HepG2 (cell line): ENCODE results near the gene CLIC1. TPM values are rescaled to one million over a fixed set of nuclear protein-coding genes. Genes with fewer than 3 reads are reported as not detected.

Experiments
- ARHGAP35 ChIP-seq: sonication (generic); formaldehyde crosslinking; IDR thresholded peaks from 2 replicates; pipeline ENCODE4 v1.9.0; 2022; ENCODE audit warnings: mild to moderate bottlenecking, inconsistent platforms, moderate library complexity, missing genetic modification reagents, borderline replicate concordance
- ARNTL ChIP-seq: sonication (generic); formaldehyde crosslinking; IDR thresholded peaks from 2 replicates; pipeline ENCODE4 v1.4.0; 2020; ENCODE audit warnings: mild to moderate bottlenecking, missing genetic modification reagents
- ESRRA ChIP-seq: sonication (generic); formaldehyde crosslinking; IDR thresholded peaks from 2 replicates; pipeline ENCODE4 v1.5.1; 2020; ENCODE audit warnings: mild to moderate bottlenecking, low read depth, missing genetic modification reagents
- MYC ChIP-seq: sonication (generic); formaldehyde crosslinking; IDR thresholded peaks from 2 replicates; pipeline ENCODE4 v1.9.0; 2021; ENCODE audit warnings: missing genetic modification reagents, borderline replicate concordance
- NCOA1 ChIP-seq: sonication (generic); formaldehyde crosslinking; IDR thresholded peaks from 2 replicates; pipeline ENCODE4 v1.9.0; 2021; ENCODE audit warnings: missing genetic modification reagents
- NFE2 ChIP-seq: sonication (generic); formaldehyde crosslinking; IDR thresholded peaks from 2 replicates; pipeline ENCODE4 v1.4.0; 2020; ENCODE audit warnings: missing genetic modification reagents
- NFE2L1 ChIP-seq: sonication (generic); formaldehyde crosslinking; IDR thresholded peaks from 2 replicates; pipeline ENCODE4 v1.4.0; 2020; ENCODE audit warnings: missing genetic modification reagents, mild to moderate bottlenecking, borderline replicate concordance
- SALL2 ChIP-seq: sonication (generic); formaldehyde crosslinking; IDR thresholded peaks from 2 replicates; pipeline ENCODE4 v1.8.1; 2023; ENCODE audit warnings: mild to moderate bottlenecking, missing genetic modification reagents, inconsistent platforms
- SRY ChIP-seq: sonication (generic); formaldehyde crosslinking; IDR thresholded peaks from 2 replicates; pipeline ENCODE4 v1.8.0; 2022; ENCODE audit warnings: mild to moderate bottlenecking, missing genetic modification reagents
- SUZ12 ChIP-seq: fragments of 150-350 bp; IDR thresholded peaks from 2 replicates; pipeline ENCODE4 v1.6.1; 2014; ENCODE audit warnings: low read depth, low read length
- TP53 ChIP-seq: sonication (generic); formaldehyde crosslinking; conservative IDR thresholded peaks from 2 replicates; pipeline ENCODE4 v1.4.0; 2020; ENCODE audit warnings: missing genetic modification reagents
- WIZ ChIP-seq: sonication (generic); formaldehyde crosslinking; IDR thresholded peaks from 2 replicates; pipeline ENCODE4 v1.5.1; 2020; ENCODE audit warnings: mild to moderate bottlenecking, missing genetic modification reagents
- ZNF772 ChIP-seq: sonication (generic); formaldehyde crosslinking; IDR thresholded peaks from 2 replicates; pipeline ENCODE4 v1.5.0; 2020; ENCODE audit warnings: mild to moderate bottlenecking, missing genetic modification reagents
- polyA plus RNA-seq, 8 experiments: library from polyadenylated mRNA; depleted of rRNA in 3 of 8; stranded (reverse) in 7 of 8; unstranded in 1 of 8; fragments of >200 nt; fragmentation: Illumina TruSeq in 4 of 8; extraction: Trizol in 4 of 8; gene quantifications; 2 replicates each; pipeline versions ENCODE4 v1.2.1 to v1.2.3, GENCODE V29; 2011 to 2016; ENCODE audit warnings: low read depth in 4 of 8, missing spikeins in 1 of 8, mixed read lengths in 1 of 8; ENCODE audit not compliant: insufficient read depth in 1 of 8
- total RNA-seq, 5 experiments: library from RNA; depleted of rRNA; stranded (reverse); fragments of >200 nt; fragmentation: Illumina TruSeq; extraction: Trizol; gene quantifications; 2 replicates each; pipeline ENCODE4 v1.2.3, GENCODE V29; 2016; ENCODE audit warnings: low read depth in 1 of 5
- TF ChIP-seq, protein P1 (sequence below): sonication (generic); formaldehyde crosslinking; IDR thresholded peaks from 2 replicates; pipeline ENCODE4 v1.9.0; 2021; ENCODE audit warnings: mild to moderate bottlenecking, missing genetic modification reagents
- TF ChIP-seq, protein P2 (sequence below): sonication (generic); formaldehyde crosslinking; IDR thresholded peaks from 2 replicates; pipeline ENCODE4 v1.9.0; 2021; ENCODE audit warnings: missing genetic modification reagents, borderline replicate concordance
- TF ChIP-seq, protein P3 (sequence below): sonication (generic); formaldehyde crosslinking; IDR thresholded peaks from 2 replicates; pipeline ENCODE4 v1.8.0; 2022; ENCODE audit warnings: low read depth, missing genetic modification reagents
- TF ChIP-seq, protein P4 (sequence below): sonication (generic); formaldehyde crosslinking; IDR thresholded peaks from 2 replicates; pipeline ENCODE4 v1.8.1; 2023; ENCODE audit warnings: mild to moderate bottlenecking, inconsistent platforms, moderate library complexity, missing genetic modification reagents, borderline replicate concordance

Gene CLIC1
- total and polyA plus RNA-seq, 2 of the 13 experiments (the other 11 are each of a cell fraction or from before 2014, with no cell fraction given), result 602 to 891 TPM

DNA sequence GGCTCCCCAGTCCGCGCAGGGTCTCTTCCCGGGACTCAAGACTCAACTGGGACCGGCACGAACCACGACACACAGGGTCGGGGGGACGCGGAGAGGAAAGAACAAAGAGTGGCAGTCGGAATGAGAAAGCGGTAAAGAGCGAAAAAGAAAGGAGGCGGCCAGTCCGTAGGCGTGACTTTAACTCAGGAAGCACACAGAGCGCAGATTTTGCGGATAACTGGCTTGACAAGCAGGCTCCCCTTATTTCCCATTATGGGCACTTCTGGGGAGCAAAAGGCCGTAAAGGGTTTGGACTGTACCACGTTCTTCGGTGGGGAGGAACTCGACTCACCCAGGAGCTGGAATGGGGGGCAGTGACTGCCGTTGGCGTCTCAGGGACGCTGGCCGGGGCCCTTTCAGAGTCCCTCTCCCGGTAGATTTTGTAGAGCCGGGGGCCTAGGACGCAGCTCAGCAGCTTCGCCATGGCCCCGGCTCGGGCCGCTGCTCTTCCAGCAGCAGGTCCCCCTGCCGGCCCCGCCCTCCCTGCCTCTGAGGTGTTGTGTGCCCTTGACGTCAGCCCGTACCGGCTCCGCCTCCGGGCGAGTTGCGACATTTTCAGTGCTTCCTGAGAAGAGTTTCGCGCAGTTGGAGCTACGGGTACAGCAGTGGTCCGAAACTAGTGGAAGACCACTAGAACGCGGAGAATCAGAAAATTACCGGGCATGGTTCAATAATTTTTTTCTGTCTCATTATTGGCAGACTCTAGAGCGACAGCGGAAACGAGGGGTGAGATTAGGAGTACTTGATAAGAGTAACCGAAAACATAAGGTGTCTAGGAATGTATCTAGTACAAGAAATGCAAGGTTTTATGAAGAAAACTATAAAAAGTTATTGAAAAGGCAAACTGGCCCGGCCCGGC, 33.3 kb downstream of the CLIC1 start, which contains the start of gene ABHD16A (continued):
- TF ChIP-seq, protein P1, sequence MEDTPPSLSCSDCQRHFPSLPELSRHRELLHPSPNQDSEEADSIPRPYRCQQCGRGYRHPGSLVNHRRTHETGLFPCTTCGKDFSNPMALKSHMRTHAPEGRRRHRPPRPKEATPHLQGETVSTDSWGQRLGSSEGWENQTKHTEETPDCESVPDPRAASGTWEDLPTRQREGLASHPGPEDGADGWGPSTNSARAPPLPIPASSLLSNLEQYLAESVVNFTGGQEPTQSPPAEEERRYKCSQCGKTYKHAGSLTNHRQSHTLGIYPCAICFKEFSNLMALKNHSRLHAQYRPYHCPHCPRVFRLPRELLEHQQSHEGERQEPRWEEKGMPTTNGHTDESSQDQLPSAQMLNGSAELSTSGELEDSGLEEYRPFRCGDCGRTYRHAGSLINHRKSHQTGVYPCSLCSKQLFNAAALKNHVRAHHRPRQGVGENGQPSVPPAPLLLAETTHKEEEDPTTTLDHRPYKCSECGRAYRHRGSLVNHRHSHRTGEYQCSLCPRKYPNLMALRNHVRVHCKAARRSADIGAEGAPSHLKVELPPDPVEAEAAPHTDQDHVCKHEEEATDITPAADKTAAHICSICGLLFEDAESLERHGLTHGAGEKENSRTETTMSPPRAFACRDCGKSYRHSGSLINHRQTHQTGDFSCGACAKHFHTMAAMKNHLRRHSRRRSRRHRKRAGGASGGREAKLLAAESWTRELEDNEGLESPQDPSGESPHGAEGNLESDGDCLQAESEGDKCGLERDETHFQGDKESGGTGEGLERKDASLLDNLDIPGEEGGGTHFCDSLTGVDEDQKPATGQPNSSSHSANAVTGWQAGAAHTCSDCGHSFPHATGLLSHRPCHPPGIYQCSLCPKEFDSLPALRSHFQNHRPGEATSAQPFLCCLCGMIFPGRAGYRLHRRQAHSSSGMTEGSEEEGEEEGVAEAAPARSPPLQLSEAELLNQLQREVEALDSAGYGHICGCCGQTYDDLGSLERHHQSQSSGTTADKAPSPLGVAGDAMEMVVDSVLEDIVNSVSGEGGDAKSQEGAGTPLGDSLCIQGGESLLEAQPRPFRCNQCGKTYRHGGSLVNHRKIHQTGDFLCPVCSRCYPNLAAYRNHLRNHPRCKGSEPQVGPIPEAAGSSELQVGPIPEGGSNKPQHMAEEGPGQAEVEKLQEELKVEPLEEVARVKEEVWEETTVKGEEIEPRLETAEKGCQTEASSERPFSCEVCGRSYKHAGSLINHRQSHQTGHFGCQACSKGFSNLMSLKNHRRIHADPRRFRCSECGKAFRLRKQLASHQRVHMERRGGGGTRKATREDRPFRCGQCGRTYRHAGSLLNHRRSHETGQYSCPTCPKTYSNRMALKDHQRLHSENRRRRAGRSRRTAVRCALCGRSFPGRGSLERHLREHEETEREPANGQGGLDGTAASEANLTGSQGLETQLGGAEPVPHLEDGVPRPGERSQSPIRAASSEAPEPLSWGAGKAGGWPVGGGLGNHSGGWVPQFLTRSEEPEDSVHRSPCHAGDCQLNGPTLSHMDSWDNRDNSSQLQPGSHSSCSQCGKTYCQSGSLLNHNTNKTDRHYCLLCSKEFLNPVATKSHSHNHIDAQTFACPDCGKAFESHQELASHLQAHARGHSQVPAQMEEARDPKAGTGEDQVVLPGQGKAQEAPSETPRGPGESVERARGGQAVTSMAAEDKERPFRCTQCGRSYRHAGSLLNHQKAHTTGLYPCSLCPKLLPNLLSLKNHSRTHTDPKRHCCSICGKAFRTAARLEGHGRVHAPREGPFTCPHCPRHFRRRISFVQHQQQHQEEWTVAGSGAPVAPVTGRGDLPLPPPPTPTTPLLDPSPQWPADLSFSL (CRISPR knock-in tag), result no peak
- TF ChIP-seq, protein P2, sequence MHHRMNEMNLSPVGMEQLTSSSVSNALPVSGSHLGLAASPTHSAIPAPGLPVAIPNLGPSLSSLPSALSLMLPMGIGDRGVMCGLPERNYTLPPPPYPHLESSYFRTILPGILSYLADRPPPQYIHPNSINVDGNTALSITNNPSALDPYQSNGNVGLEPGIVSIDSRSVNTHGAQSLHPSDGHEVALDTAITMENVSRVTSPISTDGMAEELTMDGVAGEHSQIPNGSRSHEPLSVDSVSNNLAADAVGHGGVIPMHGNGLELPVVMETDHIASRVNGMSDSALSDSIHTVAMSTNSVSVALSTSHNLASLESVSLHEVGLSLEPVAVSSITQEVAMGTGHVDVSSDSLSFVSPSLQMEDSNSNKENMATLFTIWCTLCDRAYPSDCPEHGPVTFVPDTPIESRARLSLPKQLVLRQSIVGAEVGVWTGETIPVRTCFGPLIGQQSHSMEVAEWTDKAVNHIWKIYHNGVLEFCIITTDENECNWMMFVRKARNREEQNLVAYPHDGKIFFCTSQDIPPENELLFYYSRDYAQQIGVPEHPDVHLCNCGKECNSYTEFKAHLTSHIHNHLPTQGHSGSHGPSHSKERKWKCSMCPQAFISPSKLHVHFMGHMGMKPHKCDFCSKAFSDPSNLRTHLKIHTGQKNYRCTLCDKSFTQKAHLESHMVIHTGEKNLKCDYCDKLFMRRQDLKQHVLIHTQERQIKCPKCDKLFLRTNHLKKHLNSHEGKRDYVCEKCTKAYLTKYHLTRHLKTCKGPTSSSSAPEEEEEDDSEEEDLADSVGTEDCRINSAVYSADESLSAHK (CRISPR knock-in tag), result peak; percentile 56; the same call in 1 of the 2 replicates
- TF ChIP-seq ESRRA (CRISPR knock-in tag) (no peak; the same call in 1 of the 2 replicates), ARNTL (CRISPR knock-in tag) (peak; percentile 69; the same call in 1 of the 2 replicates), NFE2L1 (no peak), ZNF772 (CRISPR knock-in tag) (peak; percentile 51; the same call in 1 of the 2 replicates), TP53 (CRISPR knock-in tag) (no peak), MYC (CRISPR knock-in tag) (no peak; the same call in 1 of the 2 replicates), SRY (CRISPR knock-in tag) (no peak; the same call in 1 of the 2 replicates), WIZ (no peak), NCOA1 (CRISPR knock-in tag) (no peak), ARHGAP35 (CRISPR knock-in tag) (no peak), NFE2 (CRISPR knock-in tag) (no peak), SUZ12 (no peak), SALL2 (CRISPR knock-in tag) (peak; percentile 52; the same call in 1 of the 2 replicates)
- TF ChIP-seq, protein P3, sequence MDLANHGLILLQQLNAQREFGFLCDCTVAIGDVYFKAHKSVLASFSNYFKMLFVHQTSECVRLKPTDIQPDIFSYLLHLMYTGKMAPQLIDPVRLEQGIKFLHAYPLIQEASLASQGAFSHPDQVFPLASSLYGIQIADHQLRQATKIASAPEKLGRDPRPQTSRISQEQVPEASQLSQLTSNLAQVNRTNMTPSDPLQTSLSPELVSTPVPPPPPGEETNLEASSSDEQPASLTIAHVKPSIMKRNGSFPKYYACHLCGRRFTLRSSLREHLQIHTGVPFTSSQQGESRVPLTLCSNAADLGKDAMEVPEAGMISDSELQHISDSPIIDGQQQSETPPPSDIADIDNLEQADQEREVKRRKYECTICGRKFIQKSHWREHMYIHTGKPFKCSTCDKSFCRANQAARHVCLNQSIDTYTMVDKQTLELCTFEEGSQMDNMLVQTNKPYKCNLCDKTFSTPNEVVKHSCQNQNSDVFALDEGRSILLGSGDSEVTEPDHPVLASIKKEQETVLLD, result peak; percentile 65; the same call in 1 of the 2 replicates
- TF ChIP-seq, protein P4, sequence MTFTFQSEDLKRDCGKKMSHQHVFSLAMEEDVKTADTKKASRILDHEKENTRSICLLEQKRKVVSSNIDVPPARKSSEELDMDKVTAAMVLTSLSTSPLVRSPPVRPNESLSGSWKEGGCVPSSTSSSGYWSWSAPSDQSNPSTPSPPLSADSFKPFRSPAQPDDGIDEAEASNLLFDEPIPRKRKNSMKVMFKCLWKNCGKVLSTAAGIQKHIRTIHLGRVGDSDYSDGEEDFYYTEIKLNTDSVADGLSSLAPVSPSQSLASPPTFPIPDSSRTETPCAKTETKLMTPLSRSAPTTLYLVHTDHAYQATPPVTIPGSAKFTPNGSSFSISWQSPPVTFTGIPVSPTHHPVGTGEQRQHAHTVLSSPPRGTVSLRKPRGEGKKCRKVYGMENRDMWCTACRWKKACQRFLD (CRISPR knock-in tag), result no peak
